B cell (primary cell): ENCODE measurements around the gene ZMAT2. TPM values are rescaled to one million over a fixed set of nuclear protein-coding genes. Genes with fewer than 3 reads are reported as not detected.
"Not testable (repeated sequence)": the region's sequence is repeated elsewhere in the genome, so short reads cannot be mapped to it uniquely, and the experiment has no call there.

Experiments
- ATAC-seq: fragments of 200-7000 bp; cut with Tn5 transposase; one replicate; pipeline ENCODE4 v1.10.0; 2021; ENCODE audit warnings: low read depth, mild to moderate bottlenecking, moderate number of reproducible peaks, moderate library complexity
- CTCF ChIA-PET: fragments of 350-600 bp; sonication (Branson Sonifier 250); formaldehyde crosslinking; loops from one replicate; lab custom pipeline; 2021; ENCODE audit warnings: antibody characterized with exemption, inconsistent platforms; lab: Charles Lee
- POLR2A ChIA-PET: fragments of 350-600 bp; sonication (Branson Sonifier 250); formaldehyde crosslinking; loops from one replicate; lab custom pipeline; 2021; ENCODE audit warnings: antibody characterized with exemption; lab: Charles Lee
- DNase-seq: peaks from one replicate; pipeline ENCODE4 v3.0.0; 2013
- H2AFZ ChIP-seq: 2 replicates; pipeline ENCODE4 v1.6.1; 2012; ENCODE audit warnings: mild to moderate bottlenecking, low read depth, low read length; ENCODE audit not compliant: insufficient read depth, poor library complexity, severe bottlenecking
- H3K27ac ChIP-seq, 2 donors: 1 replicate in 1 of 2; 2 replicates in 1 of 2; pipeline ENCODE4 v1.5.1; 2012 to 2013; ENCODE audit warnings: low read length in 2 of 2, mild to moderate bottlenecking in 2 of 2, moderate library complexity in 1 of 2
- H3K27me3 ChIP-seq, 4 experiments: fragments of 200-600 bp in 1 of 4; sonication (generic) in 1 of 4; replicated peaks in 1 of 4; 1 replicate in 2 of 4; 2 replicates in 2 of 4; pipeline versions ENCODE4 v1.6.1 to v1.7.0; 2013 to 2016; ENCODE audit warnings: low read length in 3 of 4, mild to moderate bottlenecking in 2 of 4, mixed read lengths in 1 of 4, moderate library complexity in 1 of 4; ENCODE audit not compliant: insufficient read depth in 4 of 4, control insufficient read depth in 3 of 4; ENCODE audit errors: control extremely low read depth in 1 of 4
- H3K36me3 ChIP-seq, 2 experiments: replicated peaks in 1 of 2; 1 replicate in 1 of 2; 2 replicates in 1 of 2; pipeline versions ENCODE4 v1.6.1 to v1.7.1; 2013; ENCODE audit warnings: low read length in 1 of 2; ENCODE audit not compliant: insufficient read depth in 2 of 2, control insufficient read depth in 1 of 2; ENCODE audit errors: control extremely low read depth in 1 of 2, extremely low read depth in 1 of 2
- H3K4me1 ChIP-seq, 2 donors: fragments of 200-600 bp in 1 of 2; sonication (generic) in 1 of 2; 1 replicate in 1 of 2; 2 replicates in 1 of 2; pipeline versions ENCODE4 v1.5.1 to v1.6.1; 2013 to 2017; ENCODE audit warnings: low read length in 2 of 2; ENCODE audit not compliant: control insufficient read depth in 2 of 2, insufficient read depth in 2 of 2
- H3K4me2 ChIP-seq: replicated peaks from 2 replicates; pipeline ENCODE3; 2012; ENCODE audit warnings: mild to moderate bottlenecking, low read depth, low read length; ENCODE audit not compliant: poor library complexity, severe bottlenecking
- H3K4me3 ChIP-seq, 5 experiments: fragments of 200-600 bp in 1 of 5; sonication (generic) in 1 of 5; 1 replicate in 3 of 5; 2 replicates in 2 of 5; pipeline versions ENCODE4 v1.5.1 to v1.7.0; 2011 to 2016; ENCODE audit warnings: low read length in 4 of 5, mild to moderate bottlenecking in 4 of 5, low read depth in 2 of 5, control low read depth in 1 of 5, moderate library complexity in 1 of 5; ENCODE audit not compliant: insufficient read depth in 1 of 5; ENCODE audit errors: control extremely low read depth in 1 of 5, extremely low read depth in 1 of 5
- H3K79me2 ChIP-seq: fragments of 200-600 bp; sonication (generic); one replicate; pipeline ENCODE4 v1.6.0; 2016; ENCODE audit warnings: low read length; ENCODE audit not compliant: control insufficient read depth, insufficient read depth
- H3K9ac ChIP-seq: fragments of 200-600 bp; sonication (generic); 2 replicates; pipeline ENCODE4 v1.6.1; 2017; ENCODE audit warnings: mild to moderate bottlenecking, low read length, moderate library complexity
- H3K9me3 ChIP-seq, 3 donors: one replicate each; pipeline versions ENCODE4 v1.6.1 to v1.7.1; 2013; ENCODE audit warnings: low read length in 2 of 3; ENCODE audit not compliant: control insufficient read depth in 2 of 3, insufficient read depth in 1 of 3; ENCODE audit errors: control extremely low read depth in 1 of 3
- H4K20me1 ChIP-seq: 2 replicates; pipeline ENCODE4 v1.6.0; 2012; ENCODE audit warnings: mild to moderate bottlenecking, low read length; ENCODE audit not compliant: insufficient read depth, control insufficient read depth, poor library complexity, severe bottlenecking
- H3K27ac Mint-ChIP-seq: one replicate; pipeline ENCODE4 v1.8.0; 2021; ENCODE audit warnings: mixed read lengths
- H3K27me3 Mint-ChIP-seq: one replicate; pipeline ENCODE4 v1.8.0; 2021; ENCODE audit warnings: mixed read lengths
- H3K4me1 Mint-ChIP-seq: one replicate; pipeline ENCODE4 v1.8.0; 2021; ENCODE audit warnings: mixed read lengths
- H3K4me3 Mint-ChIP-seq: one replicate; pipeline ENCODE4 v1.8.0; 2021; ENCODE audit warnings: mixed read lengths
- H3K9me3 Mint-ChIP-seq: one replicate; pipeline ENCODE4 v1.8.0; 2022; ENCODE audit warnings: mixed read lengths; ENCODE audit not compliant: insufficient read depth
- CTCF ChIP-seq: fragments of 200-600 bp; IDR thresholded peaks from one replicate; pipeline ENCODE4 v1.8.0; 2022; ENCODE audit warnings: antibody characterized with exemption, mild to moderate bottlenecking
- EZH2 ChIP-seq: IDR thresholded peaks from 2 replicates; pipeline ENCODE4 v1.6.1; 2012; ENCODE audit warnings: borderline replicate concordance, low read depth, mild to moderate bottlenecking, moderate library complexity, low read length; ENCODE audit not compliant: insufficient read depth, poor library complexity, severe bottlenecking
- WGBS: methylation state at CpG from one replicate; pipeline ENCODE4 v1.1.5; 2013; ENCODE audit warnings: missing lambda C conversion rate; ENCODE audit not compliant: insufficient coverage; 5-methylcytosine and 5-hydroxymethylcytosine counted together
- intact Hi-C: fragments of 100-400 bp; cut with micrococcal nuclease; formaldehyde crosslinking; loops from one replicate; pipeline ENCODE4 v1.10.0; 2022
- polyA plus RNA-seq: library from polyadenylated mRNA; depleted of rRNA; stranded (reverse); fragments of >200 nt; gene quantifications from 2 replicates; pipeline ENCODE4 v1.2.3, GENCODE V29; 2012
- total RNA-seq, 2 donors: library from RNA; stranded (reverse); fragments of 120-200 nt in 1 of 2; gene quantifications; 1 replicate in 1 of 2; 2 replicates in 1 of 2; pipeline versions ENCODE4 v1.2.3 to v1.2.4, GENCODE V29; 2013 to 2022

The ZMAT2 gene
- total and polyA plus RNA-seq, 2 donors (not counting 1 experiment from before 2014, with no cell fraction given): 11.2 to 55.8 TPM

GRCh38 chr5:140713562-140714094, 13.4 kb downstream of the ZMAT2 start:
- no peak overlapping the region for H3K4me2 ChIP-seq
- POLR2A ChIA-PET: no interaction called here
- peaks cover 14% of the 10 kb centered on the region for H3K4me1 Mint-ChIP-seq
- ATAC-seq: no peak
- no peak overlapping the region for H3K9ac ChIP-seq
- H3K27ac Mint-ChIP-seq: no peak overlapping the region
- peaks cover 5 to 11% of the 10 kb centered on the region in 2 donors for H3K4me1 ChIP-seq
- CTCF ChIA-PET: no interaction called here
- no peaks in the 10 kb centered on the region for H3K9me3 Mint-ChIP-seq
- H2AFZ ChIP-seq: no peak overlapping the region
- H3K4me3 Mint-ChIP-seq: no peak overlapping the region
- no CpG with 5 or more reads among the region's 1 CpG for WGBS
- no peaks in the 10 kb centered on the region for H4K20me1 ChIP-seq
- DNase-seq: no peak
- no peaks in the 10 kb centered on the region for H3K27me3 ChIP-seq
- H3K9me3 ChIP-seq: peaks cover 0 to 3% (median 0%) of the 10 kb centered on the region in 3 donors
- H3K36me3 ChIP-seq: no peaks in the 10 kb centered on the region
- no peaks in the 10 kb centered on the region for H3K27me3 Mint-ChIP-seq
- no peaks in the 10 kb centered on the region for H3K79me2 ChIP-seq
- TF ChIP-seq CTCF (no peak), EZH2 (no peak)
- H3K4me3 ChIP-seq: no peak overlapping the region
- H3K27ac ChIP-seq: no peak overlapping the region
- intact Hi-C loops: loop anchor here (5.0 kb wide), 1 partner anchor 606 kb away; no protein-coding TSS in a partner anchor

- H4K20me1 ChIP-seq, POLR2A ChIA-PET, DNase-seq, H3K27ac Mint-ChIP-seq, H3K27me3 ChIP-seq, H3K4me1 Mint-ChIP-seq, H3K9ac ChIP-seq, intact Hi-C loops, H3K4me2 ChIP-seq, H3K4me1 ChIP-seq, H2AFZ ChIP-seq, H3K79me2 ChIP-seq, ATAC-seq, CTCF ChIA-PET, H3K9me3 Mint-ChIP-seq, H3K9me3 ChIP-seq, H3K27me3 Mint-ChIP-seq, H3K4me3 Mint-ChIP-seq, H3K27ac ChIP-seq, H3K4me3 ChIP-seq, H3K36me3 ChIP-seq: not testable (repeated sequence)
- 92% methylated on average over 2 of the region's 2 CpGs for WGBS
Measured at GRCh38 chr5:140716238-140716637, 16.0 kb downstream of the ZMAT2 start.
